Endothelial cell of umbilical vein (primary cell): ENCODE data around the gene APEH. TPM values are rescaled to one million over a fixed set of nuclear protein-coding genes. Genes with fewer than 3 reads are reported as not detected.

Source experiments
- BruUV-seq: library from RNA; stranded (reverse); fragments of 400-500 nt; replicated peaks from 2 replicates; lab custom pipeline; 2021; lab: Mats Ljungman, UMichigan
- CTCF ChIA-PET: fragments of 300-600, 350-600 bp; sonication (Branson Sonifier 250); formaldehyde crosslinking; loops from one replicate; lab custom pipeline; 2021; ENCODE audit warnings: antibody characterized with exemption, inconsistent platforms; lab: Charles Lee
- POLR2A ChIA-PET: fragments of 300-600, 350-600 bp; sonication (Branson Sonifier 250); formaldehyde crosslinking; loops from one replicate; lab custom pipeline; 2021; ENCODE audit warnings: antibody characterized with exemption, inconsistent platforms; lab: Charles Lee
- DNase-seq: peaks from one replicate; pipeline ENCODE4 v3.0.0-alpha.2; 2011; ENCODE audit warnings: low read depth, low spot score
- FAIRE-seq: peaks from 2 replicates; lab custom pipeline; 2011; peaks lifted over from hg19 to GRCh38; lab: Jason Lieb, UNC
- H2AFZ ChIP-seq: 2 replicates; pipeline ENCODE4 v1.6.0; 2012; ENCODE audit warnings: low read depth, low read length, control low read depth, inconsistent platforms
- H3K27ac ChIP-seq: 2 replicates; pipeline ENCODE4 v1.5.1; 2011; ENCODE audit warnings: low read depth, mild to moderate bottlenecking, control low read depth, low read length, moderate library complexity; ENCODE audit not compliant: insufficient read depth
- H3K27me3 ChIP-seq, 2 experiments: 2 replicates each; pipeline versions ENCODE4 v1.6.0 to v1.6.1; 2011; ENCODE audit warnings: low read length in 2 of 2, mixed read lengths in 1 of 2; ENCODE audit not compliant: control insufficient read depth in 2 of 2, insufficient read depth in 2 of 2
- H3K36me3 ChIP-seq, 2 experiments: 2 replicates in 1 of 2; 3 replicates in 1 of 2; pipeline ENCODE4 v1.5.1; 2011; ENCODE audit warnings: low read length in 2 of 2, mild to moderate bottlenecking in 1 of 2, moderate library complexity in 1 of 2; ENCODE audit not compliant: control insufficient read depth in 2 of 2, insufficient read depth in 2 of 2; ENCODE audit errors: extremely low read depth in 1 of 2
- H3K4me1 ChIP-seq: 3 replicates; pipeline ENCODE4 v1.5.1; 2011; ENCODE audit warnings: mild to moderate bottlenecking, low read length; ENCODE audit not compliant: control insufficient read depth, insufficient read depth; ENCODE audit errors: extremely low read depth
- H3K4me2 ChIP-seq: 2 replicates; pipeline ENCODE4 v1.6.1; 2011; ENCODE audit warnings: low read length, control low read depth, mixed read lengths; ENCODE audit not compliant: insufficient read depth
- H3K4me3 ChIP-seq, 3 experiments: fragments of 200-600 bp in 1 of 3; sonication (generic), shearing (Covaris generic) in 1 of 3; replicated peaks in 1 of 3; 2 replicates each; pipeline ENCODE4 v1.5.1; 2011 to 2016; ENCODE audit warnings: control low read depth in 3 of 3, low read length in 3 of 3, mild to moderate bottlenecking in 2 of 3, inconsistent platforms in 1 of 3, low read depth in 1 of 3, moderate library complexity in 1 of 3; ENCODE audit not compliant: insufficient read depth in 1 of 3
- H3K79me2 ChIP-seq: 2 replicates; pipeline ENCODE4 v1.6.0; 2012; ENCODE audit warnings: low read length, inconsistent platforms; ENCODE audit not compliant: control insufficient read depth, insufficient read depth
- H3K9ac ChIP-seq: replicated peaks from 2 replicates; pipeline ENCODE3; 2011; ENCODE audit warnings: low read length, control low read depth; ENCODE audit not compliant: insufficient read depth; ENCODE audit errors: extremely low read depth
- H3K9me1 ChIP-seq: replicated peaks from 3 replicates; pipeline ENCODE4 v1.6.0; 2011; ENCODE audit warnings: mild to moderate bottlenecking, low read length; ENCODE audit not compliant: control insufficient read depth, insufficient read depth; ENCODE audit errors: extremely low read depth
- H3K9me3 ChIP-seq: replicated peaks from 2 replicates; pipeline ENCODE4 v1.5.1; 2012; ENCODE audit warnings: low read length, inconsistent platforms; ENCODE audit not compliant: control insufficient read depth, insufficient read depth
- H4K20me1 ChIP-seq: replicated peaks from 2 replicates; pipeline ENCODE3; 2011; ENCODE audit warnings: mild to moderate bottlenecking, low read length; ENCODE audit not compliant: control insufficient read depth, insufficient read depth; ENCODE audit errors: extremely low read depth
- CTCF ChIP-seq, 2 donors: IDR thresholded peaks; 1 replicate in 1 of 2; 2 replicates in 1 of 2; pipeline ENCODE4 v1.5.1; 2011; ENCODE audit warnings: low read length in 2 of 2, mild to moderate bottlenecking in 2 of 2, moderate library complexity in 2 of 2, control low read depth in 1 of 2, inconsistent platforms in 1 of 2, low read depth in 1 of 2; ENCODE audit not compliant: insufficient read depth in 1 of 2; ENCODE audit errors: extremely low read depth in 1 of 2
- EZH2 ChIP-seq: IDR thresholded peaks from 2 replicates; pipeline ENCODE4 v1.6.1; 2012; ENCODE audit warnings: borderline replicate concordance, low read depth, mild to moderate bottlenecking, moderate library complexity, low read length, inconsistent platforms; ENCODE audit not compliant: severe bottlenecking
- FOS ChIP-seq: IDR thresholded peaks from 2 replicates; pipeline ENCODE4 v1.6.1; 2011; ENCODE audit warnings: mild to moderate bottlenecking, low read length, moderate library complexity, borderline replicate concordance; ENCODE audit not compliant: insufficient read depth
- GATA2 ChIP-seq: IDR thresholded peaks from 2 replicates; pipeline ENCODE4 v1.7.0; 2011; ENCODE audit warnings: low read depth, mild to moderate bottlenecking, moderate library complexity, mixed read lengths, low read length; ENCODE audit not compliant: insufficient read length, insufficient read depth
- JUN ChIP-seq: IDR thresholded peaks from 2 replicates; pipeline ENCODE4 v1.6.1; 2011; ENCODE audit warnings: borderline replicate concordance, low read depth; ENCODE audit not compliant: insufficient read length, insufficient read depth
- MAX ChIP-seq: IDR thresholded peaks from 2 replicates; pipeline ENCODE4 v1.6.1; 2011; ENCODE audit not compliant: insufficient read depth, insufficient read length
- MYC ChIP-seq: IDR thresholded peaks from one replicate; pipeline ENCODE4 v1.6.1; 2011; ENCODE audit warnings: mild to moderate bottlenecking, low read depth, low read length
- POLR2A ChIP-seq: IDR thresholded peaks from 2 replicates; pipeline ENCODE4 v1.6.1; 2012; ENCODE audit warnings: low read depth, mild to moderate bottlenecking, control low read depth, low read length
- POLR2AphosphoS5 ChIP-seq: IDR thresholded peaks from 2 replicates; pipeline ENCODE4 v1.6.1; 2012; ENCODE audit warnings: low read depth, mild to moderate bottlenecking, control low read depth, low read length, moderate library complexity; ENCODE audit not compliant: insufficient read depth
- dilution Hi-C: fragments of 300-500 bp; cut with MboI; formaldehyde crosslinking; loops from one replicate; pipeline ENCODE4 v1.15.0; 2019; ENCODE audit warnings: low sequenced_read_pairs; ENCODE audit not compliant: extremely low pct_ligation_motif_present
- intact Hi-C: fragments of 100-400 bp; cut with micrococcal nuclease; formaldehyde crosslinking; loops from one replicate; pipeline ENCODE4 v1.10.0; 2022
- polyA plus RNA-seq, 4 experiments: library from polyadenylated mRNA; depleted of rRNA in 3 of 4; stranded (reverse) in 3 of 4; unstranded in 1 of 4; fragments of >200 nt; gene quantifications; 2 replicates each; pipeline versions ENCODE4 v1.2.1 to v1.2.3, GENCODE V29; 2011 to 2012; ENCODE audit warnings: missing spikeins in 1 of 4
- total RNA-seq: library from RNA; stranded (reverse); gene quantifications from 2 replicates; pipeline ENCODE4 v1.2.3, GENCODE V29; 2021

APEH gene
- total and polyA plus RNA-seq, 2 donors (not counting 3 experiments of a cell fraction or from before 2014, with no cell fraction given), result 68.2 to 74.3 TPM

GRCh38 chr3:49626796-49627195, 47.4 kb upstream of the APEH start:
- intact Hi-C loops, result no loop called here
- no peaks in the 10 kb centered on the region for H3K9me3 ChIP-seq
- BruUV-seq, result no TSS peak
- H3K36me3 ChIP-seq, result no peaks in the 10 kb centered on the region
- H2AFZ ChIP-seq, result no peak overlapping the region
- DNase-seq, result no peak
- POLR2A ChIA-PET, result no interaction called here
- no peaks in the 10 kb centered on the region for H3K9me1 ChIP-seq
- H4K20me1 ChIP-seq, result no peaks in the 10 kb centered on the region
- FAIRE-seq, result no peak
- TF ChIP-seq FOS, result no peak
- TF ChIP-seq POLR2A, result no peak
- TF ChIP-seq GATA2, result no peak
- TF ChIP-seq EZH2, result no peak
- TF ChIP-seq MYC, result no peak
- H3K4me3 ChIP-seq, result no peak overlapping the region
- dilution Hi-C loops, result no loop called here
- no peak overlapping the region for H3K9ac ChIP-seq
- CTCF ChIA-PET, result no interaction called here
- no peaks in the 10 kb centered on the region for H3K4me1 ChIP-seq
- no peaks in the 10 kb centered on the region for H3K79me2 ChIP-seq
- no peak overlapping the region for H3K27ac ChIP-seq
- H3K4me2 ChIP-seq, result no peak overlapping the region
- peaks cover 0 to 4% of the 10 kb centered on the region in 2 experiments for H3K27me3 ChIP-seq

- BruUV-seq, result no TSS peak
- no peaks in the 10 kb centered on the region for H4K20me1 ChIP-seq
- H3K27ac ChIP-seq, result no peak overlapping the region
- H3K27me3 ChIP-seq, result peaks cover 0 to 4% of the 10 kb centered on the region in 2 experiments
- no peaks in the 10 kb centered on the region for H3K9me3 ChIP-seq
- CTCF ChIA-PET, result interaction anchor here (1.2 kb wide), 1 partner anchor 13 kb away, joined by 3 read pairs; no protein-coding TSS in a partner anchor
- dilution Hi-C loops (no loop called here), intact Hi-C loops (no loop called here)
- H3K4me1 ChIP-seq, result no peaks in the 10 kb centered on the region
- TF ChIP-seq MAX, result no peak
- no peak for TF ChIP-seq GATA2
- TF ChIP-seq MYC, result no peak
- no peak for TF ChIP-seq JUN
- TF ChIP-seq FOS, result no peak
- no peak for TF ChIP-seq POLR2A
- no peak for TF ChIP-seq CTCF (IDR thresholded peaks at IDR 0.05; ENCODE audit: extremely low read depth in 1 of 2, insufficient read depth in 1 of 2, low read depth in 1 of 2, low read length in 2 of 2)
- TF ChIP-seq POLR2AphosphoS5, result no peak
- no peak for TF ChIP-seq EZH2
- POLR2A ChIA-PET, result no interaction called here
- no peak for FAIRE-seq
- no peaks in the 10 kb centered on the region for H3K9me1 ChIP-seq
- H3K36me3 ChIP-seq, result no peaks in the 10 kb centered on the region
- H3K79me2 ChIP-seq, result no peaks in the 10 kb centered on the region
- no peak overlapping the region for H3K4me2 ChIP-seq
- H3K9ac ChIP-seq, result no peak overlapping the region
- H2AFZ ChIP-seq, result no peak overlapping the region
- no peak overlapping the region for H3K4me3 ChIP-seq
- no peak for DNase-seq
Measured at GRCh38 chr3:49627634-49628033, 46.5 kb upstream of the APEH start.
